GM18861 (cell line): ENCODE results near the gene TPST2.

Experiments used
- ATAC-seq: cut with Tn5 transposase; IDR thresholded peaks from one replicate; pipeline ENCODE4 v1.9.1; 2021; ENCODE audit not compliant: unreplicated experiment

The TPST2 gene

DNA sequence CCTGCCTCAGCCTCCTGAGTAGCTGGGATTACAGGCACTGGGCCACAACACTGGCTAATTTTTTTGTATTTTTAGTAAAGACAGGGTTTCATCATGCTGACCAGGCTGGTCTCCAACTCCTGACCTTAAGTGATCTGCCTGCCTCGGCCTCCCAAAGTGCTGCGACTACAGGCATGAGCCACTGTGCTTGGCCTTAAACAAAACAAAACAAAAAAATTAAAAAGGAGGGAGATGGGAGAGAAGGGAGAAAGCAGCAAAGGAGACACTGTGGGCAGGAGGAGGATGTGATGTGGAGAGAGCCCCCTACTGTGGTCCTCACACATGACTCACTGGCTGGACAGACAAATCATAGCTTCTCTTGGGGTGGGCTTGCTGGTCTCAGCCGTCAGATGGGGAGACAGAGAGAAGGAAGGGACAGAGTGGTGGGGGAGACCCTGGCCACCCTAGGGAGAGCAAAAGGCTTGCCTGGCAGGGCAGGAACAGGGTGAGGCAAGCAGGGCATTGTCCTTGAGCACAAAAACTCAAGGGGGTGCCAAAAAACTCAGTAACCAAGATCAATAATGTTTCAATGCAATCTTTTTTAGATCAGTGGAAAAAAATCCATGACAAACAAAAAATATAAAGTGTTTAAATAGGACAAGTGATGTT lies 31.6 kb downstream of the TPST2 start:
- no peak for ATAC-seq

DNA sequence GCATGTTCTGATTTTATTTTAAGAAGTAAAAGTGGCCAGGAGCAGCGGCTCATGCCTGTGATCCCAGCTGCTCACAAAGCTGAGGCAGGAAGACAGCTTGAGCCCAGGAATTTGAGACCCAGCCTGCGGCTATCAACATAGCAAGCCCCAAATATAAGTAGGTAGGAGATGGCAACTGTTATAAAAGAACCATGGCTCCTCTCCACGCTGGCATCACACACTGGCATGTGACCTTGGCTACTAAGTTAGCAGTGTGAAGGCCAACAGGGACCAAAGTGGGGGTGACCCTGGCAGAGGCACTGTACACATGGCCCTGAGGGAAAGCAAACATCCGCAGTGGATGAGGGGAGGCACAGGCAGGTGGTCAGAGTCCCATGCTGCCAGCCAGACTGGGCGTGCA lies 33.0 kb downstream of the TPST2 start:
- no peak for ATAC-seq

- no peak for ATAC-seq
Observed at GRCh38 chr22:26555478-26555877, 34.5 kb downstream of the TPST2 start.

DNA sequence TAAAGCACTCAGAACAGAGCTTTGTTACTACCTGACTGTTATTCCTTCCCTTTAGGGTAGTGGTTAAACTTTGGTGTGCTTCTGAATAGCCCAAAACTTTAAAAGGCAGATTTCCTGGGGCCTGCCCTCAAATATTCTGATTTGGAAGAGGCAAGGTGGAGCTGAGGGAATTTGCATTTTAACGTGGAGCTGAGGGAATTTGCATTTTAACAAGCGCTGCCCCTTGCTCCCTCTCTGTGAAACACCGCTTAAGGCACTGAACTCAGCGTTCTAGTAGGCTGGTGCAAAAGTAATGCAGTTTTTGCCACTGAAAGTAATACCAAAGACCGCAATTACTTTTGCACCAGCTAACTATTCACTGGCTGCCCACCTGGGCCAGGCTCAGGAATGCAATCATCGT lies 35.0 kb downstream of the TPST2 start:
- no peak for ATAC-seq

- ATAC-seq, result no peak
Observed at GRCh38 chr22:26553056-26553752, 36.7 kb downstream of the TPST2 start.

- no peak for ATAC-seq
Observed at GRCh38 chr22:26552466-26552865, 37.5 kb downstream of the TPST2 start.

DNA sequence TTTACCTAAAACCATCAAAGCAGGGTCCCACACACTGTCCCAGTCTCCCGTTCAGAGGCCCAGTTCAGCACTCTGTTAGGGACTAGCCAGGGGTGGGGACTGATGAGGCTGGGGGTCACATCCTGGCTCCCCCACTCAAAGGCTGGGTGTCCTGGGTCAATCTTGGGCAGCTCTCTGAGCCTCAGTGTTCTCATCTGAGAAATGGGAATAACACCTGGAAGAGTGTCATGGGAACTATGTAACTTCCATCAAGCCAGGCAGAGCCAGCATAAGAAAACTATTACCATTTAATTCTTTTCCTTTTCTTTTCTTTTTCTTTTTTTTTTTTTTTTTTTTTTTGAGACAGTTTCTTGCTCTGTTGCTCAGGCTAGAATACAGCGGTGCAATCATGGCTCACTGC lies 38.4 kb downstream of the TPST2 start:
- no peak for ATAC-seq

DNA sequence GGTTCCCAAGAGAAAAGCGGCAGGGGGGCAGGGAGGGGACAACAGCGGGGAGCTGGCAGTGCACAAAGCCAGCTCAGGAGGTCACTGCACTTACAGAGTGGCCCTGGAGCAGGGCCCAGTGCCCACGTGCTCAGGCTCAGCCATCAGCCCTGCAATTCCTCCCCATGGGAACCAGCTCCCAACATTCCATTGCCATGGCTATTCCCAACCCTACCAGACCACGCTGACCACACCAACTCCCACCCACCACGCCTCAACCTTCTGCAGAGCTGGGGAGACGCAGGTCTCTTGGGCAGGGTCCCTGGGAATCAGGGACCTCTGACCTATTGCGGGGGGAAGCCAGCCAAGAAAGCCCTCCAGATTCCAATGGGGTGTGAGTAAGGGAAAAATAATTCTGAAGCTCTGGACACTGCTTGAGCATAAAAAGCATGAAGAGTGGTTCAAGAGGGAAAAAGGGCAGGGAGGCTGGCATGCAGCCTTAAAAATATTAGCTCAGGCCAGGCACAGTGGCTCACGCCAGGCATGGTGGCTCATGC lies 39.4 kb downstream of the TPST2 start:
- no peak for ATAC-seq

GRCh38 chr22:26549902-26550497 lies 39.9 kb downstream of the TPST2 start:
- ATAC-seq, result no peak

DNA sequence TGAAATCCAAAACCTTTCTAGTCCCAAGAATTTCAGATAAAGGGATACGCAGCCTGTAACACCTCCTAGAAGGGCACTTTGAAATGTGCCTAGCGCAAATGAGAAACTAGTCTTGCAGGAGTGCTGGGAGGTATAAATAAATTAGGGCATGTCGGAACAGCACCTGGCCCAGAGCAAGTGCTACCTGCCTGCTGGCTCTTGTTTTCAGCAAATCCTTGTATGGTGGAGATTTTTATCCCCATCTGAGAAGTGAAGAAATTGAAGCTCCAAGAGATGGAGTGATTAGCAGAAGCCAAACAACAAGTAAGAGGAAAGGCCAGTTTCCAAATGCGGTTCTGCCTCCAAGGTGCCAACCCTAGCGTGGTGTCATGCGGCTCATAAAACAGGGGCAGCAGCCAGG lies 40.9 kb downstream of the TPST2 start:
- ATAC-seq, result no peak

DNA sequence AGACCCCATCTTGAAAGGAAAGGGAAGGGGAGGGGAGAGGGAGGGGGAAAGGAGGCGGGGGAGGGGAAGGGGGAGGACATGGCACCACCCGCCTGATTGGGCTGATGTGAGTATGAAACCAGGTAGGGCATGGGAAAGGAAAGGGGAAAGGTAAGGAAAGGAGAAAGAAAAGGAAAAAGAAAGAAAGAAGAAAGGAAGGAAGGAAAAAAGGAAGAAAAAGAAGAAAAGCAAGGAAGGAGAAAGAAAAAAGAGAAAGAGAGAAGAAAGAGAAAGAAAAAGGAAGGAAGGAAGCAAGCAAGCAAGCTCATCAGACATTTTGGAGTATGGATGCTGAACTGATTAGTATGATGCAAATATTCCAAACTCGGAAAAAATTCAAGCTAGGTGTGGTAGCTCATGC lies 41.6 kb downstream of the TPST2 start:
- ATAC-seq, result no peak

- no peak for ATAC-seq
Observed at GRCh38 chr22:26547837-26548236, 42.1 kb downstream of the TPST2 start.

GRCh38 chr22:26547426-26547825 lies 42.5 kb downstream of the TPST2 start:
- ATAC-seq, result no peak

DNA sequence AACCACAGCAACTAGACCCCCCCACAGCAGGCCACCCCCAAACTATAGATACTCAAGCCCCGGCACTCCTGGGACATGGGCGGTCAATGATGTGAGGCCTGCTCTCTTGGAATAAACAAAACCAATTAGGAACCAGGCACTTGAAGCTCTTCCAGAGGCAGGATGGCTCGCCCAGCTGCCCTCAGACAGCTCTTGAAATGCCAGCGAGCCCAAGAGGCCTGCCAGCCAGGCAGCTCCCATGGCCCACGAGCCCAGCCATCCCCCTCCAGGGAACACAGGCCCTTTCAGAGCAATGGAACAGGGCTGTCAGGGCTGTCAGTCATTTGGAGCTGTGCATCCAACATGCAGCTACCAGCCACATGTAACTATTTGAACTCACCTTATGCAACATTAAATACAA lies 43.6 kb downstream of the TPST2 start:
- ATAC-seq, result no peak

DNA sequence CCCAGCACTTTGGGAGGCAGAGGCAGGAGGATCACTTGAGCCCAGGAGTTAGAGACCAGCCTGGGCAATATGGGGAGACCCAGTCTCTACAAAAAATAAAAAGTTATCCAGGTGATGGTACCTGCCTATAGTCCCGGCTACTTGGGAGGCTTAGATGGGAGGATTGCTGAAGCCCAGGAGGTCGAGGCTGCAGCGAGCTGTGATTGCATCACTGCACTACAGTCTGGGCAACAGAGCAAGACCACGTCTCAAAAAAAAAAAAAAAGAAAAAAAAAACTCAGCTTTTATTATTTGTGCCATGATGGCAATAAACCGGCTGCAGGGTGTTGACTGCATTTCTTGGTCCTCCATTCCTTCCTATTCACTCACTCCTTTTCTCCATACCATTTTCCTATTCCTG lies 44.1 kb downstream of the TPST2 start:
- ATAC-seq, result no peak

- no peak for ATAC-seq
Observed at GRCh38 chr22:26545385-26545784, 44.5 kb downstream of the TPST2 start.

GRCh38 chr22:26544489-26544888 lies 45.4 kb downstream of the TPST2 start:
- ATAC-seq, result no peak

DNA sequence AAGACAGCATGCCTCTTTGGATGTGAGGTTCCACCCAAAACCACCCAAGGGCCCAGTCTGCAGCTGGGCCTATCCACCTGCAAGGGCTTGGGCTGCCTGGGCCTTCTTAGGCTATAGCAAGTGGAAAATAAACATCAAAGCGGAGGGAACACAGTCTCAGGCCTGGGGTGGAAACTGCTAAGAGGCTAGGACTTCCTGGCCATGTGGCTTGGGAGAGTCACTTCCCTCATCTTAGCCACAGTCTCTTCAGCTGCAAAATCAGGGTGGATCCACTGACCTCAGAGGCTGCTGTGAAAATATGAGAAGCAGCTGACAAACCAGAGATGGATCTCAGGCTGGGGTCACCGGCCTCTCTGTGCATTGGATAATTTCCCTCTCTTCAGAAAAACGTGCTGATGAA lies 47.1 kb downstream of the TPST2 start:
- ATAC-seq, result no peak

- ATAC-seq, result no peak
Observed at GRCh38 chr22:26541167-26541819, 48.6 kb downstream of the TPST2 start.

GRCh38 chr22:26540119-26540518 lies 49.8 kb downstream of the TPST2 start:
- ATAC-seq, result no peak

- no peak for ATAC-seq
Observed at GRCh38 chr22:26536762-26537134, 53.2 kb downstream of the TPST2 start.
